HG02852 (cell line): ENCODE measurements around the gene SMYD2.

ENCODE experiments used
- ATAC-seq: cut with Tn5 transposase; IDR thresholded peaks from one replicate; pipeline ENCODE4 v1.9.1; 2021; ENCODE audit warnings: mild to moderate bottlenecking, moderate library complexity; ENCODE audit not compliant: unreplicated experiment

SMYD2 gene

DNA sequence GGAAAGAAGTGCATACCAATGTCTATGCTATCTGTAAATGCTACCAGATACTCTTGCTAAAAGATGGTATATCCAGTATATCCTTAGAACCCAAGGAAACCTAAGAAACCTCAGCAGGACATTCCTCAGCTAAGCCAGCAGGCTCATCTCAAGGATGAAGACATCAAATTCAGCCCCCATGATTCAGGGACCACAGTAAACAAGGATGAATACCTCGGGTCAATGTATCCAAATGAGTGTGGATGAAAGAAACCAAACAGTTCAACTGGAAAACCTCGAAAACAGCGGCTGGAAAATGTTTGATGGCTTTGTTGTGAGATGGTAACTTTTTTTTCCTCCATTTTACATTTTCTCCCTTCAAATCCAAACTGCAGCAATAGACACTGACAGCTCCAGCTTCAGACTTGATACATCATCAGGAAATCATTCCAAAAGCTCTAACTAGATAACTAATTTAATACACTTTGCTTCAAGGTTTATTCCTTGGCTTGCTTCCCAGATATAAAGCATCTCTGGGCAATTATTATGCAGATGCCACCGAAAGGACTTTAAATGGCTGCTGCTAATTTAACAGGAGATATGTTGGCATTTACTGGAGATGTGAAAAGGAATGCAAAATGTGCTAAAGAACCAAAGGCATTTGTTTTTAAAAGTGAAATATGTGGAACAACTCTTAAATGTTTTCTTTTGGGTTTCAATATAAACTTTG lies 73.6 kb downstream of the SMYD2 start:
- ATAC-seq, result no peak

DNA sequence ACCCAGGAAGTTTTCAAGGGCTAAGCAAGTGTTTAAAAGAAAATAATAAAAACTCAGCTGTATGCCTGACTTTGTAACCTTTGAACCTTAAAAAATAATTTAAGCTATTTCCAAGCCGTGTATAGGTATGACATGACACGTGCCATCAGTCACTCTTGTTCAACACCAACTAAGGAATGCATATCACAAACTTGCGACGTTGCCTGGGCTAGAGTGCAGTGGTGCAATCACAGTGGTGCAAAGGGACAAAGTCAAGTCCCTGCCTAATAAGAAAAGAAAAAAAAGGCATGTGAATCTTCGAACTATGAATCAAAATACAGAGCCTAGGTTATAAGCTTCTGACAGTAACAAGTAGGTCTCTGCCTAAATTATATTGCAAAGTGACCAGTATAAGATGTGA lies 79.2 kb downstream of the SMYD2 start:
- no peak for ATAC-seq

DNA sequence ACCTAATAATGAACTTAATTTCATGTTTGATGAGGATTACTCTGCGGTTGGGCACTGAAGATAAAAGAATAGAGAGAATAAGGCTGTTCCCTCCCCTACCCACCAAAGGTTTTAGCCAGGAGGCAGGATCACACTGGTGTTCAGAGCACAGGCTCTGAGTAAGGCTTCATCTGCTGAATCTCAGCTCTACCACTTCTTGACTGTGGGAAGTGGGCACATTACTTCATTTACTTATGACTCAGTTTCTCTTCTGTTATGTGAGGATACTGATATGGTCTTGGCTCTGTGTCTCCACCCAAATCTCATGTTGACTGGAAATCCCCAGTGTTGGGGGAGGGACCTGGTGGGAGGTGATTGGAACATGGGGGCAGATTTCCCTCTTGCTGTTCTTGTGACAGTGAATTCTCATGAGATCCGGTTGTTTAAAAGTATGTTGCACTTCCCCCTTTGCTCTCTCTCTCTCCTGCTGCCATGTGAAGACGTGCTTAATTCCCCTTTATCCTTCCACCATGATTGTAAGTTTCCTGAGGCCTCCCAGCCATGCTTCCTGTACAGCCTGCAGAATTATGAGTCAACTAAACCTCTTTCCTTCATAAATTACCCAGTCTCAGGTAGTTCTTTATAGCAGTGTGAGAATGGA lies 79.7 kb downstream of the SMYD2 start:
- no peak for ATAC-seq

DNA sequence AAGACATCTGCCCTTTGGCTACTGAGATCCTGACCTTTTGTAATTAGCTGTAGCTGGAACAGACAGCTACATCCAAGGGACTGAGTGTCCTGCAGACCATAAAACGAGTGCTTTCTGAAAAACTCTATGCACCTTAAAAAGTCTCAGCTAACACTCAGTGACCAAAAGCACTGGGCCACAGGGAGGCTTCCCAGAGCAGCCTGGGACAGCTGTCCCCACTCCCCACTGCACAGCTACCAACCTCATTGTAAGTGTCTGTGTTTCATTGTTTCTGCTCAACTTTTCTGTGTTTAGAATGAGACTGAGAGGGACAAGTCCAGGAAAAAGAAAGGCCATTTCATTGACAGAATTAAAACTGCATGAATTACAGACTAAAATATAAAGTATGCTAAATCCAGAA lies 80.7 kb downstream of the SMYD2 start:
- no peak for ATAC-seq

- no peak for ATAC-seq
These were observed 81.4 kb downstream of the SMYD2 start for GRCh38 chr1:214362188-214362882.

GRCh38 chr1:214363386-214363785 lies 82.4 kb downstream of the SMYD2 start:
- no peak for ATAC-seq

DNA sequence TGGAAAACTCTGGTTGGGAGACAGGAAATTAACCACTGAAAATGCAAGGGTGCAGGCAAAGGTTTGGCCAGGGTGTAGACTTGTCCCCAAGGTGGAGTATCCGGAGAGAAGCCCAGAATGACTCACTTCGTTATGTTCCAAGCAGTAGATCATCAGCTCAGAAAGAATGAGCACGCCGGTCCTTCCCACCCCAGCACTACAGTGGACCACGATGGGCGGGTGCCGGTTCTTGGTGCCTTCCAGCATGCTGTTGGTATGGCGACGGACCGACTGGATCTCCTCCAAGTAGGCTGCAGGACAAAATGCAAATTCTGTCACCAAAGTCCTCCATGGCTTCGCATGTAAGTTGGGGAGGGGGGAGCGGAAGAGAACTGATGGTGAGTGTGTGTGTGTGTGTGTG lies 83.4 kb downstream of the SMYD2 start:
- ATAC-seq, result no peak

DNA sequence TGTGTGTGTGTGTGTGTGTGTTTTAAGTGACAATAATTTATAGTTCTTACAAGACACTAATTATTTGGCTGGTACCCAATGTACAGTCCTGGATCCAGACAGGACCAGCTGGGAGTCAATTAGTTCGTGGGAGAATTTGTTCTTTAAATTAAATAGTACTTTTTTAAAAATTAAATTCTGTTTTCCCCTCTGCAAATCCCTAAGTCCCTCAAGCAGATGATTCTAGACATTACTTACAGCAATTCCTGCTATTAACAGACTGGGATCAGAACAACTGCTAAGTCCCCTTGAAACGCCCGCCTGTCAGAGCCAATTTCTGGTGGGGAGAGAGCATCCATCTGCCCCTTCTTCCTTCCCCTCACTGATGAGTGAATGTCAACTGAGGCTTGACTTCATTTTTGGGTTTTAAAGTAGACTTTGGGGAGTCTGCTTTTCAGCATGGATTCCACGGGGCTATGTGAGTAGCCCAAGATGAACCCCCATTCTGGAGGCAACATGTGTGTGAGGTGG lies 83.9 kb downstream of the SMYD2 start:
- ATAC-seq, result no peak

DNA sequence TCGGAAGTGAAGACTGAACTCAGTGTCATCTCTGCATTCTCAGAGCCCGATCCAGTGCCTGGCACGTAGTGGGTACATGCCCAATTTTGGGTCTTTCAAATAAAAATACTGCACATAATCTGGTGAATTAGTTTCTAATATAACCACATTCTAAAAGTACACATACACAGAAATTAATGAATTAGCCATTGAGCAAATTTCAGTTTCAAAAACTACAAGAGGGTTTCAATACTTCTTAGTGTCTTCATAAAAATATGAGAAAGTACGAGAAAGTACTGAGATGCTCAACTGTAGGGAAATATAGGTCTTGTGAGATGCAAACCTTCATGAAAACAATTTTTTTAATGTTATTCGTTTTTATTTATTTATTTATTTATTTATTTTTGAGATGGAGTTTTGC lies 86.9 kb downstream of the SMYD2 start:
- no peak for ATAC-seq

GRCh38 chr1:214369364-214369763 lies 88.4 kb downstream of the SMYD2 start:
- ATAC-seq, result no peak

GRCh38 chr1:214370615-214371014 lies 89.7 kb downstream of the SMYD2 start:
- ATAC-seq, result no peak

- no peak for ATAC-seq
These were observed 91.1 kb downstream of the SMYD2 start for GRCh38 chr1:214372092-214372491.

DNA sequence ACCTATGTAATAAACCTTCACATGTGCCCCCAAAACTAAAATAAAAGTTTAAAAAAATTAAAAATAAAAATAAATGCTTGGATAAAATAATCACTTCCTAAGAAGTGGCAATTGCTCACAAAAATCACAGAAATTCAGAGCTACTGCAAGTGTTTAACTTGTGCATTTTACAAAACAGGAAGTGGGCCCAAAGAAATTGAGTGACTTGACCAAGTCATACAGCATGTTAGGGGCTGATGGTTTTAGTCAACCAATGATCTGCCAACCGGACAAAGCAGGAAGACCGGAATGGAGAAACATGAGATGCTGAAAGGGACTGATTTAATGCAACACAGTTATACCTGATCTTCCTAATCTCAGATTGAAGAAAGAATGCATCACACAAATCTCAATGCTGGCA lies 96.5 kb downstream of the SMYD2 start:
- no peak for ATAC-seq

DNA sequence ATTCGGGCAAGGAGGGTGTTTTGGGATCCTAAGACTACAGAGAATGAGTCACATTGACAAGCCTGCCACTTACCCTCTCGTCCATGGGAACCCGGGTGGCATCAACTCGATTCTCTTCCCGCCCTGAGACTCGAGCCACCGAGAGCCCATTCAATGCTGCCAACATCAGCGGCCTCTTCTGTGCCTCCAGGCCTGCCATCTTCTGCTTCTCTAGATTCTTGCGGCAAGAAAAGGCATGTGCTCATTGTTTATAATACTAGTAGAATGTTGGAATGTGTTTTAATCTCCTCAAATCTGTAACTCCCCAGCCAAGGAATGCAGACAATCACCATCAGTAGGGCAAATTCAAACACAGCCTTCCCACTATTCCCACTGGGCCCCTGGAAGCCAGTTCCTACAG lies 96.9 kb downstream of the SMYD2 start:
- no peak for ATAC-seq

DNA sequence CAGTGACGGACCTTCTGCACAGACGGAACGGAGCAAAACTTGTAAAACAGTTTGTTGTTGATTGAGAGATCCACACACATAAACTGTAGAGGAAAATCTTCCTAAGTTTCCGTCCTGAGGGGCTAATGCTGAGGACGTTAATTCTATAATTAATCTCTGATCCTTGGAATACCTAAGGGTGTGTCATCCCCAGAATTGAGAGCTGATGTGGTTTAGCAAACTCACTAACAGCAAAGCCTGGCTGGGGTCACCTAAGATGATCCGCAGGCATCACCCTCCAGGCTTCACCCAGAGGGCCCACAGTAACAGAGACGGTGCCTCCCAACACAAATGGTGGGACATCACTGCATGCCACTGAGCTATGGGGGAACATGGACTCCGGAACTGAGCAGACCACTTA lies 97.5 kb downstream of the SMYD2 start:
- no peak for ATAC-seq

GRCh38 chr1:214379236-214379970 lies 98.4 kb downstream of the SMYD2 start:
- ATAC-seq, result no peak

DNA sequence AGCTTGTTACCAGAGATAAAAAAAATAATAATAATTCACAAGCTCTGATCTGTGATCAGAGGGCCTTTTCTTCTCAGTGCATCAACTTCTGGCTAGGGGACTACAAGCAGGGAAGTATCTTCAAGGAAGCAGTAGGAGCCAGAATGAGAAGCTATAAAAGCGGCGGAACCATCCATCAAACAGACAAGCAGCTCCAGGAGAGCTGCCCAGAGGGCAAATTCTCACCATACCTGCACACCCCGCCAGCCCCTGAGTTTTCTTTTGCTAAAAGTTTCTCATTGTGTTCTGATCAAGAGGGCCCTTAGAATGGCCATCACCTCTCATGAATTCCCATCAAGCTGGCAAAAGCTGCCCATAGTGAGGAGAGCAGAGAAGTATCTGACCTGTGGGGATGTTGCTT lies 99.4 kb downstream of the SMYD2 start:
- ATAC-seq, result no peak

GRCh38 chr1:214380986-214381695 lies 100.2 kb downstream of the SMYD2 start:
- ATAC-seq, result no peak

GRCh38 chr1:214383381-214384372 lies 102.7 kb downstream of the SMYD2 start:
- ATAC-seq, result no peak
